ENCODE measurements around the gene KRTAP4-7. TPM values are rescaled to one million over a fixed set of nuclear protein-coding genes. Genes with fewer than 3 reads are reported as not detected.
"Not testable (repeated sequence)": the region's sequence is repeated elsewhere in the genome, so short reads cannot be mapped to it uniquely, and the experiment has no call there.

Gene KRTAP4-7
- total RNA-seq, 6 experiments from 2014 or later, result not detected

GRCh38 chr17:41057547-41057946 lies 26.4 kb upstream of the KRTAP4-7 start:
- TF ChIP-seq CTCF (IDR thresholded peaks at IDR 0.05), result no peak
- peaks cover 88% of the 10 kb centered on the region for H3K4me1 Mint-ChIP-seq (ENCODE audit: low read depth)
- peaks cover 17% of the 10 kb centered on the region for H3K36me3 Mint-ChIP-seq (ENCODE audit: low read depth)
- peaks cover 6% of the 10 kb centered on the region; the same call in 1 of the 2 replicates for H3K9me3 Mint-ChIP-seq
- peak overlapping the region; percentile 62 for H3K27ac Mint-ChIP-seq
- H3K27me3 Mint-ChIP-seq (ENCODE audit: insufficient read depth), result peaks cover 4% of the 10 kb centered on the region
- no peak overlapping the region for H3K4me3 Mint-ChIP-seq
- DNase-seq, result no peak

GRCh38 chr17:41058741-41059140 lies 25.2 kb upstream of the KRTAP4-7 start:
- H3K36me3 Mint-ChIP-seq (ENCODE audit: low read depth), result peaks cover 9% of the 10 kb centered on the region
- no peak for TF ChIP-seq CTCF (IDR thresholded peaks at IDR 0.05)
- peaks cover 4% of the 10 kb centered on the region for H3K27me3 Mint-ChIP-seq (ENCODE audit: insufficient read depth)
- H3K4me3 Mint-ChIP-seq, result 0 out of 2 replicates have a peak overlapping the region, but pooled peaks have one; percentile 75
- no peak for DNase-seq
- H3K27ac Mint-ChIP-seq, result peak overlapping the region; percentile 90
- peaks cover 88% of the 10 kb centered on the region for H3K4me1 Mint-ChIP-seq (ENCODE audit: low read depth)
- H3K9me3 Mint-ChIP-seq, result peaks cover under 1% of the 10 kb centered on the region; the same call in 1 of the 2 replicates

GRCh38 chr17:41059276-41060051 lies 24.5 kb upstream of the KRTAP4-7 start:
- H3K27ac Mint-ChIP-seq, result peak overlapping the region; percentile 93
- H3K36me3 Mint-ChIP-seq (ENCODE audit: low read depth); H3K27me3 Mint-ChIP-seq (ENCODE audit: insufficient read depth); H3K9me3 Mint-ChIP-seq: not testable (repeated sequence)
- H3K4me1 Mint-ChIP-seq (ENCODE audit: low read depth), result peaks cover 88% of the 10 kb centered on the region
- DNase-seq, result peak; percentile 84
- H3K4me3 Mint-ChIP-seq, result peak overlapping the region; percentile 75

GRCh38 chr17:41060052-41060604 lies 23.8 kb upstream of the KRTAP4-7 start, which contains the start of gene KRTAP2-3:
KRTAP2-3 (minus strand) TSS chr17:41060114; CDS start chr17:41060050, 64 bp downstream.
- Mint-ChIP-seq H3K27me3 (ENCODE audit: insufficient read depth) (peaks cover 4% of the 10 kb centered on the region), H3K4me3 (peak within 1 kb of the TSS; percentile 75), H3K9me3 (no peaks in the 10 kb centered on the region), H3K36me3 (ENCODE audit: low read depth) (peaks cover 8% of the 10 kb centered on the region), H3K27ac (peak within 1 kb of the TSS; percentile 93), H3K4me1 (ENCODE audit: low read depth) (peaks cover 93% of the 10 kb centered on the region)
- TF ChIP-seq CTCF (IDR thresholded peaks at IDR 0.05), result no peak
- DNase-seq, result peak; percentile 89

GRCh38 chr17:41061964-41062363 lies 22.0 kb upstream of the KRTAP4-7 start:
- peak; percentile 19; the same call in 1 of the 2 replicates for TF ChIP-seq CTCF (IDR thresholded peaks at IDR 0.05)
- Mint-ChIP-seq H3K27ac (peak overlapping the region; percentile 93), H3K4me3 (peak overlapping the region; percentile 21; the same call in 1 of the 2 replicates), H3K27me3 (ENCODE audit: insufficient read depth) (peaks cover 6% of the 10 kb centered on the region), H3K9me3 (no peaks in the 10 kb centered on the region), H3K4me1 (ENCODE audit: low read depth) (peaks cover 92% of the 10 kb centered on the region), H3K36me3 (ENCODE audit: low read depth) (peaks cover 13% of the 10 kb centered on the region)
- DNase-seq, result peak; percentile 93

GRCh38 chr17:41063449-41063848 lies 20.5 kb upstream of the KRTAP4-7 start:
- H3K27ac Mint-ChIP-seq, result peak overlapping the region; percentile 93
- H3K36me3 Mint-ChIP-seq (ENCODE audit: low read depth), result peaks cover 5% of the 10 kb centered on the region
- H3K4me3 Mint-ChIP-seq, result no peak overlapping the region; the same call in 1 of the 2 replicates
- no peak for DNase-seq
- TF ChIP-seq CTCF (IDR thresholded peaks at IDR 0.05), result no peak
- H3K9me3 Mint-ChIP-seq, result no peaks in the 10 kb centered on the region
- H3K27me3 Mint-ChIP-seq (ENCODE audit: insufficient read depth), result peaks cover 6% of the 10 kb centered on the region
- peaks cover 93% of the 10 kb centered on the region for H3K4me1 Mint-ChIP-seq (ENCODE audit: low read depth)

Data from HFFc6 (cell line).